ENCODE measurements around the gene TXNDC5. TPM values are rescaled to one million over a fixed set of nuclear protein-coding genes. Genes with fewer than 3 reads are reported as not detected.
A peak's percentile ranks its signal among the peaks of the same experiment; 100 is the strongest.

TXNDC5 gene
- 91.5 and 94.9 TPM in 2 replicates for total RNA-seq (ENCODE audit: low replicate concordance)
- long read RNA-seq, transcript TXNDC5-201 (10 exons, 2,964 nt), result major isoform, 7 of 28 reads
- long read RNA-seq, transcript TXNDC5-202 (4 exons, 2,704 nt), result minor isoform, 6 of 28 reads
- long read RNA-seq, partial matches to known transcripts, result 6 of 28 reads
- long read RNA-seq, other reads (novel, unspliced or antisense), result 8 of 28 reads

DNA sequence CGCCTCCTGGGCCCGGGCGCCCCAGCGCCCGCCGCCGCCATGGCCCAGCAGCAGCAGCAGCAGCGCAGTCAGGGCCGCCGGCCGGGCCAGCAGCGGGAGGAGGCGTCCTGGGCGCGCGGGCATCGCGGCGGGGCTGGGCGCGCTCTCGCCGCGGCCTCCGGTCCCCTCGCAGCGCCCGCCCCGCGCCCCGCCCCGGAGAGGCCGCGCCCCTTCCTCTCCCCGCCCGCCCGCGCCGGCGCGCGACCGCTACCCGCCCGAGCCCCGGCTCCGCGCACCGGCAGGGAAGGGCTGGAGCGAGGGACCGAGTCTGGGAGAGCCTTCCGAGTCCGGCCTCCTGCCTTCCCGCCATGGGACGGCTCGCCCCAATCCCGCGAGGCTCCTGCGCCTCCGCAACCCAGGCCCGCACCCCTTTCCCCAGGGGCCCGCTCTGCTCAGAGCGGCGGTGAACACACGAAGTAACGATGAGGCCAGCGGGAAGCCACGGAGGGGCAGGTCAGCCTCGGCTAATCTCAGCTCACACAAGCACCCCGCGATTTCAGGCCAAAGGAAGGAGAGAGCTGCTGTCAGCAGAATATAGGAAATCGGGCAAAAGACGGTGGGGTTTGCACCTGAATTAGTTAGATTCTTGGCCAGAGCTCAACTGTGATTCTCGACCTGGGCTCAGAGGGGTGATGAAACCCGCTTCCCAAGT, at the start of gene TXNDC5:
TXNDC5 (minus strand) TSS at position 135 of the 691 bp plus-strand sequence; CDS start at position 123, 12 bp downstream.
- H3K36me3 Mint-ChIP-seq, result peaks cover 4% of the 10 kb centered on the region
- peaks cover 2% of the 10 kb centered on the region for H3K27me3 Mint-ChIP-seq
- H3K4me3 Mint-ChIP-seq, result peak within 1 kb of the TSS; percentile 91
- no peak for TF ChIP-seq CTCF (conservative IDR thresholded peaks at IDR 0.05)
- DNase-seq (ENCODE audit: extremely low spot score, unreplicated experiment), result peak; percentile 85
- no peaks in the 10 kb centered on the region for H3K9me3 Mint-ChIP-seq
- peak within 1 kb of the TSS; percentile 72 for H3K27ac Mint-ChIP-seq
- H3K4me1 Mint-ChIP-seq (ENCODE audit: unreplicated experiment), result peaks cover 12% of the 10 kb centered on the region

DNA sequence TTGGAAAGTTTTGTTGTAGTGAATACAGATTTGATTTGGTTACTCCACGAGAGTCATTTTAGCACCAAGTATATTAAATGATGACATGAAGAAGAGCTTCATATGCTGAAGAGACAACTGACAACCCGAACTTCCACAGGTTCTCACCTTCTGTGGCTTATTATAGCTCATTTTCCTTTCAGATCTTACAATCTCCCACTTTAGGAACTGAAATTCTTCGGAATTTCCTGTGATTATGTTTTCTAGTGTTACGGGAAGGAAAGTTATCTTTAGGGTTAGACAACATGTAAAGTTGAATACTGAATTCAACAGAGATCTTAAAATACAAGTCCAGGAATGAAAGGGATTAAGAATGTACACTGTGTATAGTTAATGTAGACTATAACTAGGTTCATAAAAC, 49.6 kb upstream of the TXNDC5 start:
- Mint-ChIP-seq H3K36me3 (no peaks in the 10 kb centered on the region), H3K27me3 (no peaks in the 10 kb centered on the region), H3K4me3 (no peak overlapping the region), H3K9me3 (peaks cover 1% of the 10 kb centered on the region), H3K27ac (no peak overlapping the region), H3K4me1 (ENCODE audit: unreplicated experiment) (no peaks in the 10 kb centered on the region)
- DNase-seq (ENCODE audit: extremely low spot score, unreplicated experiment), result no peak
- no peak for TF ChIP-seq CTCF (conservative IDR thresholded peaks at IDR 0.05)

GRCh38 chr6:7959453-7959852, 48.9 kb upstream of the TXNDC5 start:
- no peak for DNase-seq (ENCODE audit: extremely low spot score, unreplicated experiment)
- Mint-ChIP-seq H3K27ac (no peak overlapping the region), H3K9me3 (no peaks in the 10 kb centered on the region), H3K4me3 (no peak overlapping the region), H3K36me3 (no peaks in the 10 kb centered on the region), H3K4me1 (ENCODE audit: unreplicated experiment) (no peaks in the 10 kb centered on the region), H3K27me3 (no peaks in the 10 kb centered on the region)
- no peak for TF ChIP-seq CTCF (conservative IDR thresholded peaks at IDR 0.05)

- Mint-ChIP-seq H3K27me3 (no peaks in the 10 kb centered on the region), H3K36me3 (no peaks in the 10 kb centered on the region), H3K27ac (no peak overlapping the region), H3K9me3 (no peaks in the 10 kb centered on the region), H3K4me1 (ENCODE audit: unreplicated experiment) (no peaks in the 10 kb centered on the region), H3K4me3 (no peak overlapping the region)
- no peak for DNase-seq (ENCODE audit: extremely low spot score, unreplicated experiment)
- TF ChIP-seq CTCF (conservative IDR thresholded peaks at IDR 0.05), result no peak
Measured at GRCh38 chr6:7958464-7958863, 47.9 kb upstream of the TXNDC5 start.

DNA sequence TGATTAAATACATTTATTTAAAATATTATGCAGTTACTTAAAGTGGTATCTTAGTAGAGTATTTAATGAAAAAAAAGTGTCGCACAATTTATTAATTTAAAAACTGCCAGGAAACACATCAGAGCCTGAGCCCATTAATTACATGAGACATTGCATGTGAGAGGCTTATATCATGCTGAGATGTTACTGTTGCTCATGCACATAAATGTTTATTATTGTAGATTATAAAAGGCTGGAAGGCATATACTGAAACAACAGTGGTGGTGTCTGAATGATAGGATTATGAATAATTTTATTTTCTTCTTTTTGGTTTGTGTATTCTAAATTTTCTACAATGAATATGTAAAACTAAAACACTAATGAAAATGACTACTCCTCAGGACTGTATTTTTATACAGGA, 45.7 kb upstream of the TXNDC5 start:
- no peaks in the 10 kb centered on the region for H3K9me3 Mint-ChIP-seq
- H3K27ac Mint-ChIP-seq, result no peak overlapping the region
- DNase-seq (ENCODE audit: extremely low spot score, unreplicated experiment), result no peak
- no peak for TF ChIP-seq CTCF (conservative IDR thresholded peaks at IDR 0.05)
- no peaks in the 10 kb centered on the region for H3K4me1 Mint-ChIP-seq (ENCODE audit: unreplicated experiment)
- no peaks in the 10 kb centered on the region for H3K27me3 Mint-ChIP-seq
- no peak overlapping the region for H3K4me3 Mint-ChIP-seq
- no peaks in the 10 kb centered on the region for H3K36me3 Mint-ChIP-seq
